Hypothalamus (tissue), 51 donors: Measurements from ENCODE around the gene JPH3.

Source experiments
- DNase-seq, 51 donors: peaks; one replicate each; lab custom pipeline; 2025; lab: John Stamatoyannopoulos, UW

The JPH3 gene

GRCh38 chr16:87648698-87649487 lies 46.6 kb downstream of the JPH3 start:
- DNase-seq, result no peak

GRCh38 chr16:87652386-87652785 lies 50.1 kb downstream of the JPH3 start:
- no peak for DNase-seq

GRCh38 chr16:87652799-87653198 lies 50.5 kb downstream of the JPH3 start:
- no peak for DNase-seq

- DNase-seq, result no peak
Observed at GRCh38 chr16:87653234-87653633, 50.9 kb downstream of the JPH3 start.

GRCh38 chr16:87654826-87655225 lies 52.5 kb downstream of the JPH3 start:
- no peak for DNase-seq

- no peak for DNase-seq
Observed at GRCh38 chr16:87656328-87656727, 54.0 kb downstream of the JPH3 start.

- DNase-seq, result no peak
Observed at GRCh38 chr16:87657621-87658192, 55.4 kb downstream of the JPH3 start.

- no peak for DNase-seq
Observed at GRCh38 chr16:87658564-87659225, 56.4 kb downstream of the JPH3 start.

GRCh38 chr16:87661561-87661960 lies 59.3 kb downstream of the JPH3 start:
- peak in 2 of 51 donors; percentile 4 for DNase-seq

GRCh38 chr16:87662254-87663204 lies 60.2 kb downstream of the JPH3 start:
- DNase-seq, result no peak

- DNase-seq, result no peak
Observed at GRCh38 chr16:87664792-87665191, 62.5 kb downstream of the JPH3 start.

GRCh38 chr16:87665193-87665592 lies 62.9 kb downstream of the JPH3 start:
- no peak for DNase-seq

GRCh38 chr16:87666919-87667318 lies 64.6 kb downstream of the JPH3 start:
- no peak for DNase-seq

GRCh38 chr16:87667443-87667842 lies 65.1 kb downstream of the JPH3 start:
- DNase-seq, result no peak

GRCh38 chr16:87667946-87668345 lies 65.6 kb downstream of the JPH3 start:
- DNase-seq, result no peak

- no peak for DNase-seq
Observed at GRCh38 chr16:87669672-87670071, 67.4 kb downstream of the JPH3 start.

GRCh38 chr16:87671221-87671620 lies 68.9 kb downstream of the JPH3 start:
- no peak for DNase-seq

GRCh38 chr16:87671715-87672270 lies 69.5 kb downstream of the JPH3 start:
- no peak for DNase-seq

GRCh38 chr16:87674419-87674818 lies 72.1 kb downstream of the JPH3 start:
- DNase-seq, result no peak

- DNase-seq, result no peak
Observed at GRCh38 chr16:87675111-87675719, 72.9 kb downstream of the JPH3 start.
